ENCODE measurements around the gene ATP6V1B1. TPM values are rescaled to one million over a fixed set of nuclear protein-coding genes. Genes with fewer than 3 reads are reported as not detected.

The ATP6V1B1 gene
- total and polyA plus RNA-seq, 10 of the 15 experiments (the other 5 are each of a cell fraction or from before 2014, with no cell fraction given): not detected

DNA sequence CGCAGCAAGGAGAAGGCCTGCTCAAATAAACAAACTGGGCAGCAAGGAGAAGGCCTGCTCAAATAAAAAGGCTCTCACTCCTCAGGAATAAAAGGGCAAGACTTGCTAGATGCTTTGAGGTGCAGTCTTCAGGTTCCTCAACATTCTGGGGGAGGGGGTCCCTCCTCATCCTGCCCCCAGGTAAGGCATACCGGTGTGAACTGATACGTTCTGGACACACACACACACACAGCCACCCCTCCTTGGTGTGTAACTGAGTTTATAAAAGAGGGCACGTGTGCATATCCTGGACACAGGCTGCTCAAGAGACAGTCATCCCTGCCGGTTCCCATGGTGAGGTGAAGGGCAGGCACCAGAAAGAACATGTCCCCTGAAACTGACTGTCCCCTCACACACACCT, 54.5 kb downstream of the ATP6V1B1 start (continued):
- TF ChIP-seq, protein P1, sequence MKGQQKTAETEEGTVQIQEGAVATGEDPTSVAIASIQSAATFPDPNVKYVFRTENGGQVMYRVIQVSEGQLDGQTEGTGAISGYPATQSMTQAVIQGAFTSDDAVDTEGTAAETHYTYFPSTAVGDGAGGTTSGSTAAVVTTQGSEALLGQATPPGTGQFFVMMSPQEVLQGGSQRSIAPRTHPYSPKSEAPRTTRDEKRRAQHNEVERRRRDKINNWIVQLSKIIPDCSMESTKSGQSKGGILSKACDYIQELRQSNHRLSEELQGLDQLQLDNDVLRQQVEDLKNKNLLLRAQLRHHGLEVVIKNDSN (IDR thresholded peaks at IDR 0.05; ENCODE audit: borderline replicate concordance, extremely low read length, insufficient read depth, low read depth, low read length): no peak

DNA sequence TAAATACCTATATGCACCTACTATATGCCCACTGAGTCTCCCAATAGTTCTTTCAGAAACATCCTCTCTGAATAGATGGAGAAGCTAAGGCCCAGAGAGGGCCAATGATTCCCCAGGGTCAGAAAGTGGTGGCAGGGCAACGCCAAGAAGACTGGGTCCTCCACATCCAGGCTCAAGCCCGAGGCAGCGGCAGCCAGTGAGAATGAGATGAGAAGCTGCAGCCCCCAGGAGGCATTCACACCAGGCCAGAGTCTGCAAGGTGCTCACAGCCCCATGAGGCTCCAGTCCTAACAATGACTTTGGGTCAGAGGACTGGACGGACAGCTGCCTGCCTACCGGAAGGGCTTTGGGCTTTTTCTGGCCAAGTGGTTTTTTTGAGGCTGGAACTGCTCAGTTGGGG, 55.4 kb downstream of the ATP6V1B1 start:
- DNase-seq (ENCODE audit: low read depth, low spot score): no peak
- CTCF ChIA-PET: interaction anchor here (1.0 kb wide), 1 partner anchor 10 kb away, joined by 3 read pairs; no protein-coding TSS in a partner anchor
- intact Hi-C loops (cut with micrococcal nuclease; ENCODE audit: unreplicated experiment): no loop called here
- RAD21 ChIA-PET (ENCODE audit: unreplicated experiment): no interaction called here
- in situ Hi-C loops (cut with MboI): no loop called here
- FAIRE-seq: no peak
- SMC1A ChIA-PET (ENCODE audit: uncharacterized antibody, unreplicated experiment): no interaction called here
- Histone ChIP-seq H3K4me1 (ENCODE audit: control insufficient read depth, insufficient read depth, low read length) (peaks cover 9% of the 10 kb centered on the region), H3K9me3 (replicated peaks; ENCODE audit: control insufficient read depth, insufficient read depth, low read length) (no peaks in the 10 kb centered on the region), H3K27me3 (replicated peaks in 1 of 2; ENCODE audit: control insufficient read depth in 2 of 2, insufficient read depth in 2 of 2, low read length in 1 of 2) (no peaks in the 10 kb centered on the region), H3K27ac (ENCODE audit: control insufficient read depth, insufficient read depth) (no peak overlapping the region), H3K36me3 (ENCODE audit: control insufficient read depth in 2 of 2, insufficient read depth in 2 of 2, low read length in 1 of 2) (peaks cover 6 to 15% of the 10 kb centered on the region in 2 experiments), H4K20me1 (ENCODE audit: control insufficient read depth, insufficient read depth) (no peaks in the 10 kb centered on the region), H3K79me2 (ENCODE audit: control insufficient read depth, insufficient read depth, low read length) (peaks cover 21% of the 10 kb centered on the region), H3K4me3 (no peak overlapping the region), H2AFZ (ENCODE audit: control insufficient read depth, low read depth, low read length) (no peak overlapping the region), H3K9ac (ENCODE audit: control insufficient read depth, insufficient read depth, low read length) (no peak overlapping the region), H3K4me2 (ENCODE audit: control insufficient read depth, insufficient read depth) (no peak overlapping the region)
- WGBS (ENCODE audit: insufficient coverage, insufficient replicate concordance, low lambda C conversion rate, missing lambda C conversion rate): 96% methylated on average over 5 of the region's 5 CpGs
- TF ChIP-seq, protein P2, sequence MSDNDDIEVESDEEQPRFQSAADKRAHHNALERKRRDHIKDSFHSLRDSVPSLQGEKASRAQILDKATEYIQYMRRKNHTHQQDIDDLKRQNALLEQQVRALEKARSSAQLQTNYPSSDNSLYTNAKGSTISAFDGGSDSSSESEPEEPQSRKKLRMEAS (IDR thresholded peaks at IDR 0.05; ENCODE audit: low read depth, low read length): no peak
- TF ChIP-seq TBL1XR1 (IDR thresholded peaks at IDR 0.05; ENCODE audit: low read depth, low read length) (no peak), SMC3 (IDR thresholded peaks at IDR 0.05; ENCODE audit: borderline replicate concordance, low read length) (no peak), GATAD2B (conservative IDR thresholded peaks at IDR 0.05; ENCODE audit: low read depth) (no peak), GABPA (IDR thresholded peaks at IDR 0.05; ENCODE audit: low read depth) (no peak)
- TF ChIP-seq, protein P3, sequence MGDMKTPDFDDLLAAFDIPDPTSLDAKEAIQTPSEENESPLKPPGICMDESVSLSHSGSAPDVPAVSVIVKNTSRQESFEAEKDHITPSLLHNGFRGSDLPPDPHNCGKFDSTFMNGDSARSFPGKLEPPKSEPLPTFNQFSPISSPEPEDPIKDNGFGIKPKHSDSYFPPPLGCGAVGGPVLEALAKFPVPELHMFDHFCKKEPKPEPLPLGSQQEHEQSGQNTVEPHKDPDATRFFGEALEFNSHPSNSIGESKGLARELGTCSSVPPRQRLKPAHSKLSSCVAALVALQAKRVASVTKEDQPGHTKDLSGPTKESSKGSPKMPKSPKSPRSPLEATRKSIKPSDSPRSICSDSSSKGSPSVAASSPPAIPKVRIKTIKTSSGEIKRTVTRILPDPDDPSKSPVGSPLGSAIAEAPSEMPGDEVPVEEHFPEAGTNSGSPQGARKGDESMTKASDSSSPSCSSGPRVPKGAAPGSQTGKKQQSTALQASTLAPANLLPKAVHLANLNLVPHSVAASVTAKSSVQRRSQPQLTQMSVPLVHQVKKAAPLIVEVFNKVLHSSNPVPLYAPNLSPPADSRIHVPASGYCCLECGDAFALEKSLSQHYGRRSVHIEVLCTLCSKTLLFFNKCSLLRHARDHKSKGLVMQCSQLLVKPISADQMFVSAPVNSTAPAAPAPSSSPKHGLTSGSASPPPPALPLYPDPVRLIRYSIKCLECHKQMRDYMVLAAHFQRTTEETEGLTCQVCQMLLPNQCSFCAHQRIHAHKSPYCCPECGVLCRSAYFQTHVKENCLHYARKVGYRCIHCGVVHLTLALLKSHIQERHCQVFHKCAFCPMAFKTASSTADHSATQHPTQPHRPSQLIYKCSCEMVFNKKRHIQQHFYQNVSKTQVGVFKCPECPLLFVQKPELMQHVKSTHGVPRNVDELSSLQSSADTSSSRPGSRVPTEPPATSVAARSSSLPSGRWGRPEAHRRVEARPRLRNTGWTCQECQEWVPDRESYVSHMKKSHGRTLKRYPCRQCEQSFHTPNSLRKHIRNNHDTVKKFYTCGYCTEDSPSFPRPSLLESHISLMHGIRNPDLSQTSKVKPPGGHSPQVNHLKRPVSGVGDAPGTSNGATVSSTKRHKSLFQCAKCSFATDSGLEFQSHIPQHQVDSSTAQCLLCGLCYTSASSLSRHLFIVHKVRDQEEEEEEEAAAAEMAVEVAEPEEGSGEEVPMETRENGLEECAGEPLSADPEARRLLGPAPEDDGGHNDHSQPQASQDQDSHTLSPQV (IDR thresholded peaks at IDR 0.05): no peak
- no TSS peak for BruUV-seq (replicated peaks)
- POLR2A ChIA-PET: interaction anchor here (0.8 kb wide), 1 partner anchor 11 kb away, joined by 3 read pairs; no protein-coding TSS in a partner anchor
- ATAC-seq: no peak

All from GM12878 (cell line).